Stimulated activated CD8-positive, alpha-beta memory T cell treated with anti-CD3 and anti-CD28 coated beads, Interleukin-15, amount 100 ng/mL, for 24 hours (primary cell): ENCODE measurements around the gene ANTKMT.
A peak's percentile ranks its signal among the peaks of the same experiment; 100 is the strongest.

Experiments used
- DNase-seq: peaks from one replicate; pipeline ENCODE4 v3.0.0-alpha.2; 2020; ENCODE audit warnings: low read depth

The ANTKMT gene

GRCh38 chr16:720990-721764 is at the start of gene ANTKMT:
Gene ANTKMT (plus strand): TSS chr16:721146. CDS start chr16:721275, 129 bp downstream.
- DNase-seq = peak; percentile 55

GRCh38 chr16:671353-672131 is 49.4 kb upstream of the ANTKMT start:
- no peak for DNase-seq

GRCh38 chr16:672371-672770 is 48.6 kb upstream of the ANTKMT start:
- no peak for DNase-seq

GRCh38 chr16:672851-673250 is 48.1 kb upstream of the ANTKMT start:
- no peak for DNase-seq

GRCh38 chr16:673399-673991 is 47.5 kb upstream of the ANTKMT start:
- DNase-seq = no peak

- DNase-seq = no peak
Measured at GRCh38 chr16:674214-674881, 46.6 kb upstream of the ANTKMT start.

GRCh38 chr16:674968-675883 is 45.7 kb upstream of the ANTKMT start, which contains the start of gene RHBDL1:
Gene RHBDL1 (plus strand): TSS chr16:675671. CDS start chr16:675791, 120 bp downstream.
- no peak for DNase-seq

- no peak for DNase-seq
Measured at GRCh38 chr16:675884-676564, 44.9 kb upstream of the ANTKMT start.

GRCh38 chr16:676565-676902 is 44.4 kb upstream of the ANTKMT start:
- no peak for DNase-seq

- no peak for DNase-seq
Measured at GRCh38 chr16:676913-677312, 44.0 kb upstream of the ANTKMT start.

GRCh38 chr16:677316-678190 is 43.4 kb upstream of the ANTKMT start:
- DNase-seq = no peak

- DNase-seq = no peak
Measured at GRCh38 chr16:678209-678857, 42.6 kb upstream of the ANTKMT start.

- DNase-seq = no peak
Measured at GRCh38 chr16:678858-679813, 41.8 kb upstream of the ANTKMT start.

- DNase-seq = peak; percentile 83
Measured at GRCh38 chr16:679814-680624, 40.9 kb upstream of the ANTKMT start, which contains the start of gene STUB1. Gene STUB1 (plus strand): TSS chr16:680410. CDS start chr16:680526, 116 bp downstream.

- no peak for DNase-seq
Measured at GRCh38 chr16:680625-680945, 40.4 kb upstream of the ANTKMT start.

- no peak for DNase-seq
Measured at GRCh38 chr16:680967-681745, 39.8 kb upstream of the ANTKMT start.
